Measurements from ENCODE around the gene SLC25A1.

Gene SLC25A1

DNA sequence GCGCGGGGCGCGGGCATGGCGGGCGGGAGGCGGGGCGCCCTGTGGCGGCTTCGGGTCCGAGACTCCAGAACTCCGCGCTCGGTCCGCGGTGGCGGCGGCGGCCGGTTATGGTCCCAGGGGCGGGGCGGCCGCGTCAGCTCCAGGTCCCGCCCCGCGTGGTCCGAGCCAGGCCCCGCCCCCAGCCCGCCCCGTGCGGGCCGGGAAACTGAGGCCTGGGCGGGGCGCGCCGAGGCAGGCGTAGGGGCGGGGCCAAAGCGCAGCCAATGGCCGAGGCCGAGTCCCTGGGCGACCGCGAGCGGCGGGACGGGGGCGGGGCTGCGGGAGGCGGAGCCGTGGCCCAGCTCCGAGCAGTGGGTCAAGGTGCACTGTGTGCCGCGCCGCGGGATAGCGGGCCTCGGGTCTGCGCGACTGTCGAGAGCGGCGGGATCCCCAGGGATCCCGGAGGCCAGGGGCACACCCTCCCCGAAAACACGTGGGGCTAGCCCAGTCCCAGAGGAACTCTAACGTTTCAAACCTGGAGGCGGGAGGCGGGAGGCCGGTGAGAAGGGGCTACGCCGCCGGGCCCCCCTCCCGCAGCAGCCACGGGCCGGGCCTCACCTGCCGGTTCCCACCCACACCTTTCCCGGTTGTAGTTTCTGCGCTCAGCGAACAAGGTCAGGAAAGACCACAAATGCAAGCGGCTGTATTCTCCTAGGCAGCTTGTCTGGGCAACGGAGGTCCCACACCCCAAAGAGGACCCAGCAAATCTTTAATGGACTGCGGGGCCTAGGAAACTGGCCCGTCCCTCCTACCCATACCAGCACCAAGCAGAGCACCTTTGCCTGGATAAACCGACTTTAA, at the start of gene SLC25A1:
SLC25A1 (minus strand) TSS at position 80 of the 840 bp plus-strand sequence; CDS start at position 17, 63 bp downstream.
- peak; percentile 91 for DNase-seq (ENCODE audit: low read depth)

DNA sequence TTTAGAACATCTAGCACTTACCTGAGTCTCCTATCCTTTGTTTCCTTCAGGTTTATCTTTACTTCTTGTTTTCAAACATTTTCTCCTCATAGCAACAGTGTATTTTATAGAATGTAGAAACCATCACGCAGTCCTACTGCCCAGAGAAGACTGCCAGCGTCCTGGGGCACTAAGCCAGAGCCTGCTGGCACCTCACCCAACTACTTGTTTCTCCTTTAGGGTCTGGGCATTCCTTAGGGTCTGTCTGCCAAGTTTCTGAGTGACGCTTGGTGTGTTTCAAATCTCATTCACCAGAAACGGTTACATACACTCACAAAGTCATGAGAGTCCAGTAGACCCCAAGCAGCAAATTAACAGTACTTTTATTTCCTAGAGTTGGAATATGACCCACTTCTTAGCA, 49.6 kb upstream of the SLC25A1 start:
- DNase-seq (ENCODE audit: low read depth), result no peak

DNA sequence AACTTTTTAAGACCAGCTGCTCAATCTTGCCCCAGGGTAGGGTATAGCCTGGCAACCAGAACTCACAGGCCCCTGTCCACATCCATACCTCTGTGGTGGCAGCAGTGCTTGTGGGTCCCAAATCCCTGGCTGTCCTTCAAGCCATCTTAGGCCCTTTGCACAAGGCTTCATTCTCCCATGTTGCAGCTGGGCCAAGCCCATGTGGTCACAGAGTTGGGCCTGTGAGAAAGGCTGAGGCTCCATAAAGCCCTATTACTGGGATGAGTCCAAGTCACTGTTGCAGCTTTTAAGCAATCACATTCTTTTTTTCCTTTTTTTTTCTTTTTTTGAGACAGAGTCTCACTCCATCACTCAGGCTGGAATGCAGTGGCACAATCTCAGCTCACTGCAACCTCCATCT, 47.9 kb upstream of the SLC25A1 start:
- no peak for DNase-seq (ENCODE audit: low read depth)

DNA sequence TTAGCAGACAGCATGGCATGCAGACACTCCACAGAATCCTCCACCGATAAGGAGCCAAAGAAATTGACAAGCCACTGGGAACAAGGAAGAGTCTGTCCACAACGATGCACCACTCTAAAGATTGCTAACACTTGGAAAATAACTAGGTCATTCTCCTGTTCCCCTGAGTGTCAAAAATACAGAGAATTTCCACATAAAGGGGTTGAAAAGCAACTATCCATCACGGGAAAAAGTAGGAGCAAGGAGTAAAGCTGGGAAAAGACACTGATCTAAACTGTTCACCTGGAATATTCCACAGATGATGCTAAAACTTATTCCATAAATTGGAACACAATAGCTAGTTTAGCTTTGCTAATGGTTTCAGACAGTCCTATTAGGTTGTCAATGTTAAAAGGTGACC, 47.0 kb upstream of the SLC25A1 start:
- DNase-seq (ENCODE audit: low read depth), result no peak

DNA sequence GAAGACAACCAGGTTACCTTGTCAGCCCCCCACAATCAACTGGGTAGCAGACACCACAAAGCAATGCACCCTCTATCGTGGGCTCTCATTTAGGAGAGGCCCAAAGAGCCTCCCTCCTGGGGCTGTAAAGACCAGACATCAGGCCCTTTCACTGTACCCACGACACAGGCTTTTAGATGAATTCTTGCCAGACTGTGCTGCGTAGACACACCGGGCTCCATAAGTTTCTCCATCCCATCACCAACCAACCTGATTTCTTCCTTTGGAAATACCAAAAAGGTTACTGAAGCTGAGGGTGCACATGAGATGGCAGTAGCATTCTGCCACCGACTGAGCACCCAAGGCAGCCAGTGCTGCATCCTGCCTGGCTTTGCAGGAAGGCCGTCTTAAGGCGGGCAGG, 46.4 kb upstream of the SLC25A1 start:
- no peak for DNase-seq (ENCODE audit: low read depth)

DNA sequence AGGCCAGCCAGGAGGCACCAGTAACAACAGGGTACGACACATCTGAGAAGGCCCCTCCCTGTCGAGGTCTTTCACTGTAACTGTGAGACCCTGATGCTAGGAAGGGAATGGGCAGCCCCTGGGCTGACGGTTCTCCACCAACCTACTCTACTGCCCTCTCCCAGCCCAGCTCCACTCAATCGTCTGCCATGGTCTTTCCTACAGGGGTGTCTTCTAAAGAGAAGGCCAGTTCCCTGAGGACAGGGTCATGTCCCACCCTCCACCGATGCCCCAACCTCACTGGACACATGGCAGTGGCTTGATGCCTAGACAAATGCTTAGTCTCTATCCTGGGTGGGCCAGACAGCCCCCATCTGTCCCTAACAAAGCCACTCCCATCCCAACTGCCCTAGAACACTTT, 46.0 kb upstream of the SLC25A1 start:
- DNase-seq (ENCODE audit: low read depth), result no peak

DNA sequence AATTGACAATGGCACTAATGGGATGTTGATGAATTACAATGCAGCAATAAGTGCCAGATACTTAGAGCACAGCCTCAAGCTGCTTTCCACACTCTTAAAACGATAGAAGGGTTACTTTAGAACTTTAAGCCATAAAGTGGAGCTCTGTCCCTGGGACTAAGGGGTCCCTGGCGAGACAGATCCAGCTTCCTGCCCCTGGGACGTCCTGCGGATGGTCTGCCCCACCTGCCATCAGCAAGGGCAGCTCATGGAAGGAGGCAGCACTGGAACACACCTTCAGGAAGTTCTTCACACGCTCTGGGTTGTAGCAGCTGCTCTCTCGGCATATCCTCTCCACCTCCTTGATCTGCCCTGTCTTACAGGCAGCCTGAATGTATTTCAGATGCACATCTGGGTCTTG, 45.1 kb upstream of the SLC25A1 start:
- DNase-seq (ENCODE audit: low read depth), result no peak

DNA sequence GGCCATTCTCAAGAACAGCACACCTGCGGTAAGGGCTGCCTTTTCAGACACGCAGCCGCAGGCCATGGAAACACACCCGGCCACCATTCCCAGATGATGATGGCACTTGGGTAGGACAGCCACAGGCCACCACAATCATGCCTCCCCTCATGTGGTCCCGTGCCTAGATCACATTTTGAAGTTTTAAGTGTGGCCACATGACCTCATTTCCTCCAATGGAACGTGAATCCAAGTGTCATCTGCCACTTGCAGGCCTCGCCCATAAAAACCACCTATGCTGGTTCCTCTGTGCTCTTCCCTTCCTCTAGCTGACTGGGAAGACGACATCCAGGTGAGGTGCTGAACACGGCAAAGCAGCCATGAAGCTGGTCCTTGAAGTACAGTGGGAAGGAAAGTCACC, 44.6 kb upstream of the SLC25A1 start:
- no peak for DNase-seq (ENCODE audit: low read depth)

DNA sequence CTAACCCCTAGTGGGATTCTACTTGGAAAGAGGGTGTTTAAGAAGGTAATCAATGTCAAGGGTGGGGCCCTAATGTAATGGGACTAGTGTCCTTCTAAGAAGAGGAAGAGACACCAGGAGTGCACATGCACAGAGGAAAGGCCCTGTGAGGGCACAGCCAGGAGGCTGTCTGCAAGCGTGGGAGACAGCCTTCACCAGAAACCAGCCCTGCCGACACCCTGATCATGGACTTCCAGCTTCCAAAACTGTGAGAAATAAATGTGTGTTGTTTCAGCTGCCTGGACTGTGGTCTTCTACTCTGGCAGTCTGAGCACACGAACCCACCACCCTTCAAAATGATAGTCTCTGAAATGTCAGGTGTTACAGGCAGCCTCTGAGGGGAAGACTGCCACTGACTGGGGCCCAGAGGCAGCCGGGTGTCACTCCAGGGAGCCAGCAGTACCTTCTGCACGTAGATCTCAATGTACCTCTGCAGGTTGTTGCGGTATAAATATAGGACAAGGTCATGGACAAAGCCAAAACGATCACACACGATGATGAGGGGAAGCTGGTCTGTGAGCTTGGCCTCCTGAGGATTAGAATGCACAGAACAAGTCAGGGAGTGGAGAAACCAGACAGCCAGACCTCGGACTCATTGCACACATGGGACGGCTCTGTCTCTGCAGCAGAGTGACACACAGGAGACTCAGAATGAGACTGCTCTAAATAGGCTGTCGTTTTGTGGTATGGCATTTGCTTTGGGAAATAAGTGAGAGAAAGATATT, 43.9 kb upstream of the SLC25A1 start:
- no peak for DNase-seq (ENCODE audit: low read depth)

DNA sequence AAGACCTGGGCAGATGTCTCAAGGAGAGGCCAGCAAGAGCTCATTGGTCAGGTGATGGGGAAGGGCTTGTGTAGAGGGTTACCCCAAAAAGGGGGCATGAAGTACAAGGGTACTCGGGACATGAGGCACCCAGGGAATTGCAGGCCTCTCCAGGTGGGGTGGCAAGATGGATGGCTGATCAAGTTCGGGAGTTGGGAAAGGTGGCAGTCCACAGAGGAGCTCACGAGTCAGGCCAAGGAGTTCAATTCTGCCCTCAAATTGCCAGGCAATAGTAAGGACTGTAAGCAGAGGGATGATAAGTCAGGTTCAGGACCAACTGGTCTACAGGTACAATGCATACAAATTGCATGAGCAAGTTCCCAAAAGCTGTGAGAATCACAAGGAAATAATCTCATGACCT, 42.3 kb upstream of the SLC25A1 start:
- no peak for DNase-seq (ENCODE audit: low read depth)

DNA sequence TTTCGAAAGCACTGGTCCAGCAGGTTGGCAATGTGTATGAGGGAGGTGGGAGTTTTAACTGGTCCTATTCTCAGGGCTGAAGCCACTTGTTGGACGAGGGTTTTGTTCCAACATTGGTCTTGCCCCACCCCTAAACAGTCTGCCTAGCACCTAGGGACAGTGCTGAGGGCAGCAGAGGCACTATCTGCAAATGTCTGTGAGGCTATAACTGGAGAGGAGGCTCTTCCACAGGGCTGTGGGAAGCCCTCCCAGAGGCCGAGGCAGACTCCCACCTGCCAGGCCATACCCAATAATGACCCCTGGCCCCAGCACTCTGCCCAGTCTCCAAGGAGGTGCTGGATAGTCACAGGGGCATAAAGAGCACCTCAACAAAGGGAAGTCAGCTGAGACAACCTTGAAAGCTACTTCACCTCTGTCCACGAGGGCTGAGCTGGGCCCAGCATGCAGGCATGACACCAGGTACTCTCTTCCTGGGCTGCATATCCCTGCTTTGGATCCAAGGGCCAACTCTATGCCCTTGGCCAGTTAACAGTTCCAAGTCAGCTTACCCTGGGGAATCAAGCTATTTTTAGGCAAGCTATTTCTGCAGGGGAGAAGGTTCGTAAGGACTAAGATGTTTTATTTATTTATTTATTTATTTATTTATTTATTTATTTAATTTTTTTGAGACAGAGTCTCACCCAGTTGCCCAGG, 40.2 kb upstream of the SLC25A1 start:
- DNase-seq (ENCODE audit: low read depth), result no peak

DNA sequence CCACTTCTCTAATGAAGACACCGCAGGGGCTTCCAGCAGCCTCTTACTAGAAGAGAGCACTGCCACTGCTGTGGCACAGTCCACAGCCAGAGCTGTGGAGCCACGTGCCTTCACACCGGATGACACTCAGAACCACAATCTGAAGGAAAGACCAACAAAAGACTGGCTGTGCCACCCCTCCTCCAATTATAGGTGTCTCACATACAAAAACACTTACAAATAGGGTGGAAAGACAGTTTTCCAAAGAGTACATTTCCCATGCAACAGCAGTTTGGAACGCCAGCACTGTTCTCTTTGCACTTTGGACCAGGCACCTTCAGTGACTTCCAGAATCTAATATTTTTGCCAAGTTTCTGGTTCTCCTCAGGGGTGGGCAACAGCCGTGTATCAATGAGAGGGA, 38.0 kb upstream of the SLC25A1 start:
- DNase-seq (ENCODE audit: low read depth), result no peak

DNA sequence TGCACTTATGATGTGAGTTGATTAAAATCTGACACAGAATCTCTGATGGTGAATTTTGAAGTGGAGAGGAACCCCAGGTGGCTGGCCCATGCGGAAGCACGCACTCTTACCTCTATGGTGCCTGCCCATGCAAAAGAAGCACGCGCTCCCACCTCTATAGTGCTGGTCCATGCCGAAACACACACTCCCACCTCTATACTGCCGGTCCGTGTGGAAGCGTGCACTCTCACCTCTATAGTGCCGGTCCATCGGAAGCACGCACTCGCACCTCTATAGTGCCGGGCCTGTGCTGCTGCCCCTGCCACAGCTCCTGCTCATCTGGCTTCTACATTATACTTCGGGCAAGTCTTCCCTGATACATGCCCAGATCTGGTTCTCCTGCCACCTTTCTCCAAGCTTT, 36.8 kb upstream of the SLC25A1 start:
- no peak for DNase-seq (ENCODE audit: low read depth)

DNA sequence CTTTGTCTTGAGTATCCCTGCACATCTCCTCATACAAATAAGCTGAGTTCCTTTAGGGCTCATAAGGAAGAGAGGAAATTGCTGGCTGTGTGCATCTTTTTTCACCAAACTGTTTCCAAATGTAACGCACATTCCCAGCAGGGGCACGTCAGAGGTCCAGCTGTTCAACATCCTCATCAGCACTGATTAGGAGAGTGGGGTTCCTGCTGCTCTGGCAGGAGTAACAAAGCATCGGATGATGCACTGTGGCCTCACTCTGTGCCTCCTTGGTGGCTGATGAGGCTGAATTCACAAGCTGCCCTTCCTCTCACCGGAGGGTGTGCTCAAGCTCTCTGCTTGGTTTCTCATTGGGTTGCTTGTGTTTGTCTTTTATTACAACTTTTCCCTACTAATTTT, 35.5 kb upstream of the SLC25A1 start:
- DNase-seq (ENCODE audit: low read depth), result no peak

DNA sequence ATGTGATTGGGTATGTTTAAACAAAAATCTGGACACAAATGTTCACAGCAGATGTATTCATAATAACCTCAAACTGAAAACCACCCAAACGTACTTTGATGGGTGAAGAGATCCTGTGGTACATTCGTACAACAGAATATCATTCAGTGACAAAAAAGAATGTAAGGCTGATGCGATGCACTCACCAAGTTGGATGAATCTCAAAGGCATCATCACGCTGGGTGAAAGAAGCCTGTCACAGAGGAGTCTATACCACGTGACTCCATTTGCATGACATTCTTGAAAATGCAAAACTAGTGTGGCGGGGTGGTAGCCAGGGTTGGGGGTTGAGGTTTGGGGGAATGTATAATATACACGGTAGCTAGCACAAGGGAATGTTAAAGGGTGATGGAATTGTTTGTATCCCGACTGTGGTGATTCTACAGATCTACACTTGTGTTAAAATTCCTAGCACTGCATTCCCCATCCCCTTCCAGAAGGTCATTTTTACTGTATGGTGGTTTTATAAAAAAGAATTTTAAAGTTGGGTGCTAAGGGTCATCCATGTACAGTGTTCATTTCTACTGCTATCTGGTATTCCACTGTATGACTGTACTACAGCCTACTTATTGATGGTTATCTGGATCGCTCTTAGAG, 35.0 kb upstream of the SLC25A1 start:
- DNase-seq (ENCODE audit: low read depth), result no peak

DNA sequence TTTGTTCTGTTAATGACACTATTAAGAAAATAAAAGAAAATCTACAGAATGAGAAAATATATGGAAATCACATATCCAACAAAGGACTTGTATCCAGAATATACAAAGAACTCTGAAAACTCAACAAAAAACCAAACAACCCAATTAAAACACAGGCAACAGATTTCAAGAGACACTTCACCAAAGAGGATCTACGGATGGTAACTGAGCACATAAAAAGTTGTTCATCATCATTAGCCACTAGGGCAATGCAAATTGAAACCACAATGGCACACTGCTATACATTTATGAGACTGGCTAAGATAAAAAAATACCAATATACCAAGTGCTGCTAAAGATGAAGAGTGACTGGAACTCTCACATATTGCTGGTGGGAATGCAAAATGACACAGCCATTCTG, 34.5 kb upstream of the SLC25A1 start:
- no peak for DNase-seq (ENCODE audit: low read depth)

DNA sequence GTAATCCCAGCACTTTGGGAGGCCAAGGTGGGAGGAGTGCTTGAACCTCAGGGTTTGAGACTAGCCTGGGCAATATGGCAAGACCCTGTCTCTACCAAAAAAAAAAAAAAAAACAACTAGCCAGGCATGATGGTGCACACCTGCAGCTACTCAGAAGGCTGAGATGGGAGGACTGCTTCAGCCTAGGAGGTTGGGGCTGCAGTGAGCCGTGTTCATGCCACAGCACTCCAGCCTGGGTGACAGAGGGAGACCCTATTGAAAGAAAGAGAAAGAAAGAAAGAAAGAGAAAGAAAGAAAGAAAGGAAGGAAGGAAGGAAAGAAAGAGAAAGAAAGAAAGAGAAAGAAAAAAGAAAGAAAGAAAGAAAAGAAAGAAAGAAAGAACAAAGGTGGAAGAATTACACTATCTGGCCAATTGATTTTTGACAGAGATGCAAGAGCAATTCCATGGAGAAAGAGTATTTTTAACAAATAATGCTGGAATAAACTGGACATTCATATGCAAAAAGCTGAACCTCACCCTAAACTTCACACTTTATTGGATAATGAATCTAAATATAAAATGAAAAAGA, 33.9 kb upstream of the SLC25A1 start:
- no peak for DNase-seq (ENCODE audit: low read depth)

DNA sequence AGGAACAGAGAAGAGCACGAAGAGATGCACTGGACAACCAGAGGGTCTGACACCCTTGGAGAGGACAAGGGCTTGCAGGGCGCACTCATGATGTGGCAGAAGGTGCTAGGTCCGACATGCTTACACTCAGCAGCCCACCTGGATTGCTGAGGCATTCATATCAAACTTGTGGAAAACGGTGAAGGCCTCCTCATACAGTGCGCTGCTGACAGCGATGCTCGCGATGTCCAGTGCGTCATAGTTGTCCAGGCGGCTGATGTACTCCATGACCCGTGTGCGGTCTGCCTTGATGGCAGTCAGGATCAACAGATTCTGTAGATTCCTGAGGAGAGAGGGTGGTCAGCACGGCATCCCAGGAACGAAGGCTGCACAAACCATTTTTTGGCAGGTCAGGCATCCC, 31.7 kb upstream of the SLC25A1 start:
- DNase-seq (ENCODE audit: low read depth), result no peak

DNA sequence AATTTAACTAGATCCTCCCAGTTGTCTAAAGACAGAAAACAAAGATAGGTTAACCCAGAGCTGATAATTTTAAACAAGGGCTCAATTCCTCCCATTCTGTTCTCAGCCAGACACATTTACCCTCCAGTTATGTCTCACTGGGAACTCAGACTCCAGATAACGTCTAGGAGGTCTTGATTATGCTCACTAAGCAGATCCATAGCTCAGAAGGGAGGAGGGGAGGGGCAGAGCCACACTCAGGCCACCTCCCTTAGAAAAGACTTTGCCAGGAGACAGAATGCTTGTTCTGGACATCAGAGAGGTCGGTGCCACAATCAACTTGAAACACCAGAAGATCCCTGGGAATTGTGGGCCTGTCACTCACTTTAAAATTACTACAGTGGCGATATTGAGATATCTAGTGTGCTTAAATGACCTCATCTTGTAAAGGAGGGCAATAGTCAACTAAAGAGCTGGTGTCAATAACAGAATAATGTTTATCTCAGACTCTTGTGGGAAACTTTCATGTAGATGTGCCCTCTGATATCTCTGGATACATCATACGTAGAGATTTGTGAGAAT, 29.8 kb upstream of the SLC25A1 start:
- no peak for DNase-seq (ENCODE audit: low read depth)

DNA sequence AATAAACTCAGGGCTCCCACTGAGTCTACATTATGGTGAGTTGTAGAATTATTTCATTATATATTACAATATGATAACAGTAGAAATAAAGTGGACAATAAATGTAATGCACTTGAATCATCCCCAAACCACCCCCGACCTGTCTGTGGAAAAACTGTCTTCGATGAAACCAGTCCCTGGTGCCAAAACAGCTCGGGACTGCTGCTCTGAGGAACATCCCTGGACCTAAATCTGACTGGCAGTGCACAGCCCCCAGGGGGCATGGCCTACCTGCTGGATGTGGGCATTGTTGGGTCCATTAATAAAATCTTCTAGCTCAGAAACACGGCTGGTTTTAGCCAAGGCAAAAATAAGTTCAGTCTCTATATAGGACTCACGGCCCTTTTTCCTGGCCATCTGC, 29.3 kb upstream of the SLC25A1 start:
- no peak for DNase-seq (ENCODE audit: low read depth)

DNA sequence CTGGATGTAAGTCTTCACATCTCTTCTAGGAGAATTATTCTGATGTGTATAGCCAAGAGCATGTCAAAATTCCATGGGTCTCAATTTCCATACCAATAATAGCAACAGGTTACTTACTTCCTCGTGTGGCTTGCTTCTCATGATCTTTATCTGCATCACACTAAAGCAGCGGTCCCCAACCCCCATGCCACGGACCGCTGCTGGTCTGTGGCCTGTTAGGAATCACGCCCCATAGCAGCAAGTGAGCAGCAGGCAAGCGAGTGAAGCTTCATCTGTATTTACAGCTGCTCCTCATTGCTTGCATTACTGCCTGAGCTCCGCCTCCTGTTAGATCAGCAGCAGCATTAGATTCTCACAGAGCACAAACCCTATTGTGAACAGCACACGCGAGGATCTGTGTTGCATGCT, 28.9 kb upstream of the SLC25A1 start:
- DNase-seq (ENCODE audit: low read depth), result no peak

DNA sequence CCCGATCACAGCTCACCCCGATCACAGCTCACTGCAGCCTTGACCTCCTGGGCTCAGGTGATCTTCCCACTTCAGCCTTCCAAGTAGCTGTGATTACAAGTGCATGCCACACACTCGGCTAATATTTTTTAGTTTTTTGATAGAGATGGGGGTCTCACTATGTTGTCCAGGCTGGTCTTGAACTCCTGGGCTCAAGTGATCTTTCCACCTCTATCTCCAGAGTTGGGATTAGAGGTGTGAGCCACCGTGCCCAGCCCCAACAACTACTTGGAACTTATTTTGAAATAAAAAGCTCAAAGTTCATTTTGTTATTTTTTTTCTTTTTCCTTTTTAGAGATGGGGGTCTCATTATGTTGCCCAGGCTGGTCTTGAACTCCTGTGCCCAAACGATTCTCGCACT, 27.8 kb upstream of the SLC25A1 start:
- no peak for DNase-seq (ENCODE audit: low read depth)

All from activated T-cell treated with anti-CD3 and anti-CD28 coated beads for 48 hours (primary cell).